Neural cell (in vitro differentiated cells): ENCODE measurements around the gene TMEM115. TPM values are rescaled to one million over a fixed set of nuclear protein-coding genes. Genes with fewer than 3 reads are reported as not detected.

Experiments used
- H2AFZ ChIP-seq: fragments of 200-600, 300-800 bp; sonication (generic), shearing (Covaris generic); 2 replicates; pipeline ENCODE4 v1.6.0; 2014; ENCODE audit warnings: low read depth, mild to moderate bottlenecking, antibody characterized with exemption, low read length, moderate library complexity
- H3F3A ChIP-seq: fragments of 200-600 bp; shearing (Covaris generic); 2 replicates; pipeline ENCODE4 v1.6.1; 2016; ENCODE audit warnings: mild to moderate bottlenecking, moderate library complexity, mixed read lengths, antibody characterized with exemption, low read length; ENCODE audit not compliant: insufficient read depth, poor library complexity, severe bottlenecking
- H3K27ac ChIP-seq: fragments of 200-600, 300-800 bp; sonication (generic), shearing (Covaris generic); 2 replicates; pipeline ENCODE4 v1.5.1; 2014; ENCODE audit warnings: mild to moderate bottlenecking, low read length, moderate library complexity
- H3K27me3 ChIP-seq: fragments of 300-800, 200-600 bp; sonication (generic), shearing (Covaris generic); 2 replicates; pipeline ENCODE4 v1.6.0; 2014; ENCODE audit warnings: mild to moderate bottlenecking, low read depth, low read length, moderate library complexity; ENCODE audit not compliant: insufficient read depth
- H3K36me3 ChIP-seq: fragments of 300-800, 200-600 bp; sonication (generic), shearing (Covaris generic); 2 replicates; pipeline ENCODE4 v1.5.1; 2014; ENCODE audit warnings: mild to moderate bottlenecking, antibody characterized with exemption, low read length, moderate library complexity; ENCODE audit not compliant: insufficient read depth
- H3K4me2 ChIP-seq: fragments of 300-800, 200-600 bp; sonication (generic), shearing (Covaris generic); 2 replicates; pipeline ENCODE4 v1.6.0; 2014; ENCODE audit warnings: mild to moderate bottlenecking, low read length
- H3K4me3 ChIP-seq: fragments of 300-800, 200-600 bp; sonication (generic), shearing (Covaris generic); 2 replicates; pipeline ENCODE4 v1.5.1; 2014; ENCODE audit warnings: mild to moderate bottlenecking, low read length, moderate library complexity
- H3K79me2 ChIP-seq: fragments of 200-600 bp; shearing (Covaris generic); replicated peaks from 2 replicates; pipeline ENCODE4 v1.6.0; 2014; ENCODE audit warnings: mild to moderate bottlenecking, low read length, moderate library complexity; ENCODE audit not compliant: insufficient read depth
- H3K9ac ChIP-seq: fragments of 300-800, 200-600 bp; sonication (generic), shearing (Covaris generic); 2 replicates; pipeline ENCODE4 v1.6.1; 2016; ENCODE audit warnings: mild to moderate bottlenecking, low read length, mixed read lengths
- H3K9me2 ChIP-seq: fragments of 200-600 bp; shearing (Covaris generic); 2 replicates; pipeline ENCODE4 v1.6.1; 2016; ENCODE audit warnings: mild to moderate bottlenecking, low read length, mixed read lengths; ENCODE audit not compliant: insufficient read depth
- H3K9me3 ChIP-seq: fragments of 200-600, 300-800 bp; sonication (generic), shearing (Covaris generic); 2 replicates; pipeline ENCODE4 v1.6.1; 2016; ENCODE audit warnings: mild to moderate bottlenecking, mixed run types, low read length, moderate library complexity, mixed read lengths
- H4K20me1 ChIP-seq: fragments of 200-600 bp; shearing (Covaris generic); 2 replicates; pipeline ENCODE4 v1.6.1; 2016; ENCODE audit warnings: mild to moderate bottlenecking, mixed run types; ENCODE audit not compliant: insufficient read depth
- CTCF ChIP-seq: fragments of 450-650 bp; IDR thresholded peaks from 2 replicates; pipeline ENCODE4 v1.5.1; 2014; ENCODE audit warnings: antibody characterized with exemption, mild to moderate bottlenecking, moderate library complexity; ENCODE audit not compliant: poor library complexity, severe bottlenecking
- EP300 ChIP-seq: fragments of 450-650 bp; conservative IDR thresholded peaks from 2 replicates; pipeline ENCODE4 v1.6.1; 2014; ENCODE audit warnings: antibody characterized with exemption, mild to moderate bottlenecking, moderate library complexity; ENCODE audit not compliant: poor library complexity, severe bottlenecking
- EZH2 ChIP-seq: fragments of 200-600, 300-800 bp; shearing (Covaris generic), sonication (generic); IDR thresholded peaks from 2 replicates; pipeline ENCODE4 v1.6.1; 2014; ENCODE audit warnings: antibody characterized with exemption, low read length, borderline replicate concordance, mild to moderate bottlenecking; ENCODE audit not compliant: insufficient read depth, poor library complexity, severe bottlenecking
- MXI1 ChIP-seq: fragments of 450-650 bp; conservative IDR thresholded peaks from 2 replicates; pipeline ENCODE4 v1.6.1; 2014; ENCODE audit warnings: antibody characterized with exemption, mild to moderate bottlenecking; ENCODE audit not compliant: poor library complexity, severe bottlenecking
- POLR2AphosphoS5 ChIP-seq: IDR thresholded peaks from 2 replicates; pipeline ENCODE4 v1.6.1; 2012
- RAD21 ChIP-seq: fragments of 450-650 bp; conservative IDR thresholded peaks from 2 replicates; pipeline ENCODE4 v1.6.1; 2014; ENCODE audit warnings: antibody characterized with exemption, mild to moderate bottlenecking, moderate library complexity
- REST ChIP-seq: IDR thresholded peaks from 2 replicates; pipeline ENCODE4 v1.6.1; 2012; ENCODE audit warnings: borderline replicate concordance
- SMC3 ChIP-seq: fragments of 450-650 bp; conservative IDR thresholded peaks from 2 replicates; pipeline ENCODE4 v1.6.1; 2014; ENCODE audit warnings: antibody characterized with exemption, mild to moderate bottlenecking, moderate library complexity; ENCODE audit not compliant: poor library complexity
- TAF1 ChIP-seq: IDR thresholded peaks from 2 replicates; pipeline ENCODE4 v1.6.1; 2012; ENCODE audit warnings: low read depth
- polyA minus RNA-seq: library from RNA; depleted of rRNA, polyadenylated mRNA; stranded (reverse); fragments of >200 nt; gene quantifications from 2 replicates; pipeline ENCODE4 v1.2.3, GENCODE V29; 2014
- polyA plus RNA-seq: library from polyadenylated mRNA; depleted of rRNA; stranded (reverse); fragments of >200 nt; gene quantifications from 2 replicates; pipeline ENCODE4 v1.2.3, GENCODE V29; 2014

The TMEM115 gene
- 17.8 and 24.7 TPM in 2 replicates for polyA plus RNA-seq
- polyA minus RNA-seq = 38.1 and 43.1 TPM in 2 replicates

- Histone ChIP-seq H3K79me2 (peaks cover 38% of the 10 kb centered on the region), H3K4me3 (peak within 1 kb of the TSS; percentile 94), H3K27ac (peak within 1 kb of the TSS; percentile 71), H3K9ac (peak within 1 kb of the TSS; percentile 95), H3K9me3 (no peaks in the 10 kb centered on the region), H3K4me2 (peak within 1 kb of the TSS; percentile 73), H3K9me2 (no peaks in the 10 kb centered on the region), H3K36me3 (no peaks in the 10 kb centered on the region), H4K20me1 (peaks cover 9% of the 10 kb centered on the region), H2AFZ (peak within 1 kb of the TSS; percentile 52), H3F3A (no peaks in the 10 kb centered on the region), H3K27me3 (no peaks in the 10 kb centered on the region)
- TF ChIP-seq SMC3 (peak; percentile 38), EP300 (peak; percentile 30), POLR2AphosphoS5 (peak; percentile 89), MXI1 (peak; percentile 71), EZH2 (no peak), RAD21 (no peak), REST (peak; percentile 43), TAF1 (peak; percentile 42), CTCF (peak; percentile 28)
Observed at GRCh38 chr3:50358911-50359759, at the start of gene TMEM115. TSS of gene TMEM115 (minus strand) at chr3:50359521. CDS start at chr3:50359063, 458 bp downstream.

GRCh38 chr3:50408443-50408944 lies 49.2 kb upstream of the TMEM115 start:
- H3F3A ChIP-seq = no peaks in the 10 kb centered on the region
- H2AFZ ChIP-seq = no peak overlapping the region
- H3K9ac ChIP-seq = no peak overlapping the region
- no peak overlapping the region for H3K4me3 ChIP-seq
- no peaks in the 10 kb centered on the region for H3K36me3 ChIP-seq
- H3K27me3 ChIP-seq = no peaks in the 10 kb centered on the region
- no peaks in the 10 kb centered on the region for H3K9me3 ChIP-seq
- no peak overlapping the region for H3K27ac ChIP-seq
- TF ChIP-seq POLR2AphosphoS5 (no peak), RAD21 (no peak), MXI1 (no peak), CTCF (no peak), TAF1 (no peak), EZH2 (no peak), EP300 (no peak), REST (no peak), SMC3 (no peak)
- no peaks in the 10 kb centered on the region for H3K9me2 ChIP-seq
- no peak overlapping the region for H3K4me2 ChIP-seq
- H4K20me1 ChIP-seq = no peaks in the 10 kb centered on the region
- no peaks in the 10 kb centered on the region for H3K79me2 ChIP-seq
